ENCODE results near the gene MVD. TPM values are rescaled to one million over a fixed set of nuclear protein-coding genes. Genes with fewer than 3 reads are reported as not detected.

MVD gene
- total RNA-seq, 1 donor from 2014 or later, result 64.4 TPM

DNA sequence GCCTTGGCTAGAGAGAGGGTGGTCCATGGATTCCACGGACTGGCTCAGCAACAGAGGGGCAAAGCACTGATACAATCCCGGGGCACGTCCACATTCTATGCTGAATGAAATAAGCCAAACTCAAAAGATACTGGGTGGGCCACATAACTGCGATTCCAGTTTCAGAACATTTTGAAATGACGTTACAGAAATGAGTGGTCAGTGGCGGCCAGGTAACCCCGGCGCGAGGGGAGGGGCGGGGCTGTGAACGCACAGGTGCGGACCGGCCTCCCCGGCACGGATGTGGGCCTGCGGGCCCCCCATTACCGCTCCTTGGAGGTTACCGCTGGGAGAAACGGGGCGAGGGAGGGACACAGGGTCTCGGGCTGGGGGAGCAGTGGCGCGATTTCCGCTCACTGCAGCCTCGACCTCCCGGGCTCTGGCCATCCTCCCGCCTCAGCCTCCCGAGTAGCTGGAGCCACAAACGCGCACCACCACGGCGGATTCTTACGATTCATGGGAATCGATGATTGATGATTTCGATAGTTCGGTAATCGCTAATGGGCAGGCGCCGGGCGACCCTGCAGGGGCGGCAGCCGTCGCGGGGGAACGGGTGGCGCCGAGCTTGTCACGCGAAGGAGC lies 559 bp downstream of the MVD start:
- intact Hi-C loops (cut with DNase I), result no loop called here
- ATAC-seq (no peak), DNase-seq (ENCODE audit: low spot score) (no peak)

DNA sequence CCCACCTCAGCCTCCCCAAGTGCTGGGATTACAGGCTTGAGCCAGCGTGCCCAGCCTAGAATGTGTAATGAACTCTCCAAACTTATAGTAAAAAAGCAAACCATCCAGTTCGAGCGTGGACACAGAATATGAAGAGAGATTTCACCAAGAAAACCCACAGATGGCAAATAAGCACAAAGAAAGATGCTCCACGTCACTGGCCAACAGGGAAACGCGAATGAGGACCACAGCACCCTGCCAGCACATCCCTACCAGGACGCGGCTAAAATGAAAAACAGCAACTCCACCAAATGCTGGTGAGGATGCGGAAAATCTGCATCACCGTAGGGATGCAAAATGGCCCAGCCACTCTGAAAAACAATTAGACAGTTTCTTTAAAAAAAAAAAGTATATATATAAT lies 1.4 kb downstream of the MVD start:
- DNase-seq (ENCODE audit: low spot score) (no peak), ATAC-seq (no peak)
- intact Hi-C loops (cut with DNase I), result no loop called here

DNA sequence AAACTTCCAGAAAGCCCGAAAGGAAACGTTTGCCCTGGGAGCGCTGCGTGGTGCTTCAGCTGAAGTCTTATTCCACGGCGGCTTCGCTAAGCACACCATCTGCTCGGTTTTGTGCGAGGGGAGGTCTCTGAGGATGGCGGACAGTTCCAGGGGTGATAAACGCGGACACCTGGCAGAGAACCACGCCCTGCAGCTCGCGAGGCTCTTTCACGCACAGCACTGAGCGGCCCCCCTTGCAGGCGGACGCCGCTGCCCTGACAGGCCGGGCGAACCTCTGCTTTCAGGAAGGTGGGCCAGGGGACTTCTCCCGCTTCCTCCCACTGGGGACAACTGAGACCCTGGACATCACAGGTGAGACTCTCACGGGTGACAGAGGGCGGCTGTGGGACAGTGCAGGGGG lies 3.7 kb downstream of the MVD start:
- intact Hi-C loops (cut with DNase I), result no loop called here
- no peak for DNase-seq (ENCODE audit: low spot score)
- ATAC-seq, result no peak

DNA sequence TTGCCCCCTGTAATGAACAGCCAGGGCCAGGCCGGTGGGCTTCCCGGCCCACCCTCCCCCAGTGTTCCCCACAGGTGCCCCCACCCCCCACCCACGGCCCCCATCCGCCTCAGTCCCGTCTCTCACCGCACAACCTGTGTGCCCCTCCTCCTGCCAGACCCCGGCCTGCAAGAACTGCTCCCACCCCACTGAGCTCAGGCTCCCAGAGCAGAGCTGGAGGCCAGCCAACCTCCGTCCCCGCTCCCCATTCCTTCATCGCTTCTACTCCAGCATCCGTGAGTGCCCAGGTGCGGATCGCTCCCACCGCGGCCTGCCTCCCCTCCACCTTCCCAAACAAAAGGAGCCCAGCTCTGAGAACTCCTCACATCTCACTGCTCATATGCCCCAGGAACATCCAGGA lies 4.2 kb downstream of the MVD start:
- no peak for ATAC-seq

DNA sequence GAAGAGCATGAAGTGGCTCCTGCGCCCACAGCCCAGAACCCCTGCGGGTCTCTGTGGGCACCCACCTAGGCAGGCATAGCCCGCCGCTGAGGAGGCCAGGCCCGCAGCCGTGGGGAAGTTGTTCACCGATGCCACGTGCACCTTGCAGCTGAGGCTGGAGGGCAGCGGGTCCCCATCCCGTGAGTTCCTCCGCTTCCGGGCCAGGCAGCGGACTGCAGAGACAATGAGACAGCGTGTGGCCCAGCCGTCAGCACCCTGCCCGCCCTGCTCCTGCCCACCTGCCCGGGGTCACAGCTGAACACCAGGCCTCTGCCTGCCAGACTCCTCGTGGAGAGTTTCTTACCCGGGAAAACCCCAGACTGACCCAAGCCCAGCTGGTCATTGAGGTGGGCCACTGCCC lies 5.5 kb downstream of the MVD start:
- intact Hi-C loops (cut with DNase I), result no loop called here
- DNase-seq (ENCODE audit: low spot score), result no peak
- no peak for ATAC-seq

More for the DNA sequence above, 4.2 kb downstream of the MVD start:
- intact Hi-C loops (cut with DNase I), result no loop called here
- DNase-seq (ENCODE audit: low spot score), result no peak

DNA sequence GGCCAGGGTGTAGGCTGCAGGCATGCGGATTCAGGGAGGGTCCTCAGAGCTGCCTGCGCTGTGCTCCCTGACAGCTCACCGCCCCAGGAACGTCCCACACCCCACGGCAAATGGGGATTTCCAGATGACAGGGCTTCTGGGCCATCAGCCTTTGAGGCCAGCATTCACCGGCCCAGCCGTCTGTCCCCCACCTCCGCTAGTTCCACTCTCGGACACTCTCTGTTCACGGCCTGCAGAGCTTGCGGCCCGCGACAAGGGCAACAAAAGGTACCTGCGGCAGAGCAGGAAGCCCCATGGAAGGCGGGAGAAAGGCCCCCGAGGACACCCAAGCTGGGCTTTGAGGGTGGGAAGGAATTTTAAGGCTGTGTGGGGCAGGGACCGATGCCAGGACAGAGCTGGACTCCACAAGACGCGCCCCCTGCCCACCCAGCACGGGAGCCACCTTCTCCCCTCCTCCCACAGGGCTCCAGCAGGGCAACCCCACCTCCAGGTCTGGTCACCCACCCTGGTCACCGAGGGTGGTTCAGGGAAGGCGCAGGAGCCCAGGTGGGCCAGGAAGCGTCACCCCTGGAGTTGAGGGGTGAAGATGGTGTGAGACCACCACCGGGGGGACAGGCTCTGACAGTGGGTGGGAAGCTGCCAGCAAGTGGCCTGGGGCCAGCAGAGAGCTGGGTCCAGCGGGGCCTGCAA lies 6.5 kb downstream of the MVD start:
- ATAC-seq, result no peak
- no peak for DNase-seq (ENCODE audit: low spot score)
- intact Hi-C loops (cut with DNase I), result no loop called here

DNA sequence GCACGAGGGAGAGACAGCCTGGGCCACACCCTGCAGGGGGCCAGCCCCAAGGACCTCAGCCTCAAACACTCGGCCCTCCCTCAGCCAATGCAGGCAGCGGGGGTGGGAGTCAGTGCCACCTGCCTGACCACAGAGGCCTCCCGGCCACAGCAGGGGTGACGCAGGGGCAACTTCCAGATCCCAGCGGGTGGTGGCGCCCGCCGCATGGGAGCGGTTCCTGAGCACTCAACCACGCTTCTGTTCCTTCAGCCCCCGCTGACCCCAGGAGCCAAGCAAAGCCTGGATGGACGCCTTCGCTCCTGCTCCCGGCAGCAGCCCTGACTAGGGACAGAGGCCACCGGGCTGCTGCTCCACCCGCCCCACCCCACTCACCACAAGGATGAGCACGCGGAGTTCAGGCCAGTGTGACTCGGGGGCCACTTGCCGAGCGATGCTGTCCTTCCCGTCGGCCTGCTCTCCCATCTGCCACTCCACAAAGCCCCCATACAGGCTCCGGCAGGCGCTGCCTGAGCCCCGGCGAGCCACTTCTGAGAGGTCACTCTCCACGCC lies 7.1 kb downstream of the MVD start:
- intact Hi-C loops (cut with DNase I), result no loop called here
- no peak for DNase-seq (ENCODE audit: low spot score)

GRCh38 chr16:88655053-88655732 lies 7.7 kb downstream of the MVD start:
- ATAC-seq, result no peak
- DNase-seq (ENCODE audit: low spot score), result no peak
- intact Hi-C loops (cut with DNase I), result no loop called here

More for the DNA sequence above, 7.1 kb downstream of the MVD start:
- ATAC-seq, result no peak

DNA sequence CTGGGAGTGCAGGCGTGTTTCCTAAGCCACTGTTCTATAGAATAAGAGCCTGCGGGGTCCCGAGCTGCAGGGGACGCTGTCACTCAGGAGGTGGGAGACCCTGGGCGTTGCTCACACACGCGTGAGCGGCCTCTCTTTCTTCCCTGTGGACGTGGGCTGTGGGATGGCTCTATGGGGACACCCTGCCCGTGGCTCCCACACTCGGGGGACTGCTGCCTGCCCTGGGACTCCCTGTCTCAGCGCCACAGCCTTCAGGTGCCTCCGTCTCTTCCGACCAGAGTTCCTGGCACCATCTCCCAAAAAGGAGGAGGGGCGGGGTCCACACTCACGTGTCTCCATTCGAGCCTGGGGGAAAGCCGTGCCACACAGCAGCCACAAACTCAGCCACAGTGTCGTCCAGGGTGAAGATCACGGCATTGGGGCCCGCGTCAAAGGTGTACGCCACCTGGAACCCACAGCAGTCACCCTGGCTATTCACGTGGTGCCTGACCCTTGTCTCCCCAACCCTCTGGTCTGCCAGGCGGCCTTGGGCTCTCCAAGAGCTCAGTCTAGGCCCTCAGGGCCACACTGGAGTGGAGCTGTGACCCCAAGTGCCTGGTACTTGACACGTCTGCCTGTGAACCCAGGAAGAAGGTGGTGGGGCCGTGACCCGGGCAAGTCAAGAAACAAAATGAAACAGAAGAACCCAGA lies 8.4 kb downstream of the MVD start:
- no peak for ATAC-seq
- intact Hi-C loops (cut with DNase I), result no loop called here
- DNase-seq (ENCODE audit: low spot score), result no peak

DNA sequence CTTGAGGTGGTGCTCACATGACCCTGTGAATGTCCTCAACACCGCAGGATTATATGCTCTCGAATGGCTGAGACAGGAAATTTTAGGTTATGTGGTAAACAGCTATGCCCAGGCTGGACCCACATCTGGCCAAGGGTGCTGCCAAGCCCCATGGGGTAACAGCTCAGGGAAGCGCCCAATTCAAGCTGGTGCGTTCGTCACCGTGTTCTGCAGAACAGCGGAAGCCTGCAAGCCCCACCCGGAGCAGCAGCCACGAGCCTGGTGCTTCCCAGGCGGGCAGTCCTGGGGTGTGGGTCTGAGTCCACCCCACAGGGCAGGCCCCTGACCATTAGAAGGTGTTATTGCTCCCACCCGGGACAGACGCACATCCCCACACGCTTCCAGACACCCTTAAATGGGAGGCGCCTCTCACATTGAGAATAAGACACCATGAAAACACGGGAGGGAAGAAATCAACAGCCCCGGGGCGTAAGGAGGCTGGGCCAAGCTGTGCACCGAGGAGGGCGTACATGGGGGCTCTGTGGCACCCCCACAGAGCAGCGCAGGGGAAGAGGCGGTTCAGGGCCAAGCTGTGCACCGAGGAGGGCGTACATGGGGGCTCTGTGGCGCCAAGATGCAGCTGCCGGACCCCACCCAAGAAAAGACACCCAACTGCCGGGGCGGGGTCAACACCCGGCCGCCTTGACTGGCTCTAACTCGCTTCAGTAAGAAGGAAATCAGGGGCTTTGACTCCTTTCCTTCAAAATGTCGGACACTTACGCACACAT lies 9.1 kb downstream of the MVD start:
- ATAC-seq (no peak), DNase-seq (ENCODE audit: low spot score) (no peak)
- intact Hi-C loops (cut with DNase I), result no loop called here

GRCh38 chr16:88653101-88653500 lies 9.8 kb downstream of the MVD start:
- no peak for DNase-seq (ENCODE audit: low spot score)
- intact Hi-C loops (cut with DNase I), result no loop called here
- ATAC-seq, result no peak

DNA sequence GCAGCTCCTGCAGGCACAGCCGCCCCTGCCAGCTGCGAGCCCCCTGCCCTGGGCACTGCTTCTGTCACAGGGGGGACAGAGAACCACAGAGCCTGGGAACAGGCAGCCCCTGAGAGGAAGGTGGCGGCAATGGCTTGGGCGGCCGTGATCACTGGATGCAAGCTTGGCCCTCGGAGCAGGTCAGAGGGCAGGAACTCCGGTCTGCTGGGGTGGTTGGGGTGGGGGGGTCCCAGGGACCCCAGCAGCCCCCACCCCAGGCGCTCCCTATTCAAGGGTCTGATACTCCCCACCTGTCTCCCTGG lies 10.2 kb downstream of the MVD start:
- intact Hi-C loops (cut with DNase I), result no loop called here
- no peak for ATAC-seq
- DNase-seq (ENCODE audit: low spot score), result no peak

DNA sequence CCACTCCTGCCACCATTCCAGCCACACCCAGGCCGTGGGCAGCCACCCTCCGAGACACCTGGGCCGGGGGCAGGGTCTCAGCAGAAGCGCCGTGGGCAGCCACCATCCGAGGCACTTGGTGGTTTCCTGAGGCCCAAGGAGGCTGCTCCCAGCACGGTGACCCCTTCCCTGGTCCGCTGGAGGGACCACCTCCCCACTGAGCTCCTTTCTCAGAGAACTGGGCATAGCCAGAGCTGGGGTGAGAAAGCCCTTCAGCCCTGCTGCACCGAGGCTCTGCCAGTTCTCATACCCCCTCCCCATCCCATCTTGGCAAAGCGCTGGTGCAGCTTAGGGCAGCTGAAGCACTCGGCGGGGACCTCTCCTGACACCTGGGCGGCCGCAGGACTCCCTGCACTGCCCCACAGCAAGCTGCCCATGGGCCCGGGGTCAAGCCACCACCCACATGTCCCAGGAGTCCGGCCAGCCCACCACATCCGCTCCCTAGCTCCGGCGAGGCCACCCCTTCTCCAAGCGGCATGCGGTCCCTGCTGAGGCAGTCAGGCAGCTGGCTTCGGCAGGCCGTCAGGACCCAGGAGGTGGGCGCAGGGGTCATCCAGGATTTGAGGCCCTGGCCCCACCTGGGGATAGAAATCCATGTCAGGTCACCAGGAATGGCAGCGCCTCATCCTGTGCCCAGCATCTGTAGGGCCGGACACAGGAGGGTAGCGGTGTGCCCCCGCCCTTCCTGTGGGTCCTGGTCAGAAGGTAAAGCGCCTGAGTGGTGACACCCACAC lies 10.7 kb downstream of the MVD start:
- ATAC-seq, result no peak
- intact Hi-C loops (cut with DNase I), result no loop called here

GRCh38 chr16:88651276-88651988 lies 11.5 kb downstream of the MVD start:
- intact Hi-C loops (cut with DNase I), result no loop called here
- peak; percentile 31 for ATAC-seq
- DNase-seq (ENCODE audit: low spot score), result no peak

More for the DNA sequence above, 10.7 kb downstream of the MVD start:
- no peak for DNase-seq (ENCODE audit: low spot score)

DNA sequence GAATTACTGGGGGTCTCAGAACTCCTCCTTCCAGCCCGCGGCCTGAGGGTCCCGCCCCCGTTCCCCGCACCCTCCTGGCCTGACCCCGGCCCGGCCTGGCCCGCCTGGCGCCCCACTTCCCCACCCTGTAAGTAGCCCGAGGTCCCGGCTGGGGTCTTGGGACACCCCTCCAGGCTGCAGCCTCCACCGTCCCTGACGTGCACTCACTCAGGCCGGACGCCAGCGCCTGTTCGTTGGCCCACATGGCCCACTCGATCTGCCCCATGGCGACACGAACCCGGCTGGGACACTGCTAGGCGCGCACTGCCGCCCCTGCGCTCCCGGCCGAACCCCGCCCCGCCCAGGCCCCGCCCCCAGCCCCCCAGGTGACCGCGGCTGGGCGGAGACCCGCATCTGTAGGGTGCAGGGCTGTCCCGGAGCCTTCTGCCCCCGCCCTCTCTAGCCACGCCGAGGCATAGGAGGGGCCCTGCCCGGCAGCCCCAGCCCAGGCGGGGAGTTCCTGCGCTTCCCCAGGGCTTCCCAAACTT lies 12.1 kb downstream of the MVD start, which contains the start of gene CYBA:
Gene CYBA (minus strand): TSS at position 305 of the 527 bp plus-strand sequence. CDS start 40 bp downstream, at position 265.
- intact Hi-C loops (cut with DNase I), result no loop called here
- DNase-seq (ENCODE audit: low spot score) (peak; percentile 81), ATAC-seq (peak; percentile 88)

DNA sequence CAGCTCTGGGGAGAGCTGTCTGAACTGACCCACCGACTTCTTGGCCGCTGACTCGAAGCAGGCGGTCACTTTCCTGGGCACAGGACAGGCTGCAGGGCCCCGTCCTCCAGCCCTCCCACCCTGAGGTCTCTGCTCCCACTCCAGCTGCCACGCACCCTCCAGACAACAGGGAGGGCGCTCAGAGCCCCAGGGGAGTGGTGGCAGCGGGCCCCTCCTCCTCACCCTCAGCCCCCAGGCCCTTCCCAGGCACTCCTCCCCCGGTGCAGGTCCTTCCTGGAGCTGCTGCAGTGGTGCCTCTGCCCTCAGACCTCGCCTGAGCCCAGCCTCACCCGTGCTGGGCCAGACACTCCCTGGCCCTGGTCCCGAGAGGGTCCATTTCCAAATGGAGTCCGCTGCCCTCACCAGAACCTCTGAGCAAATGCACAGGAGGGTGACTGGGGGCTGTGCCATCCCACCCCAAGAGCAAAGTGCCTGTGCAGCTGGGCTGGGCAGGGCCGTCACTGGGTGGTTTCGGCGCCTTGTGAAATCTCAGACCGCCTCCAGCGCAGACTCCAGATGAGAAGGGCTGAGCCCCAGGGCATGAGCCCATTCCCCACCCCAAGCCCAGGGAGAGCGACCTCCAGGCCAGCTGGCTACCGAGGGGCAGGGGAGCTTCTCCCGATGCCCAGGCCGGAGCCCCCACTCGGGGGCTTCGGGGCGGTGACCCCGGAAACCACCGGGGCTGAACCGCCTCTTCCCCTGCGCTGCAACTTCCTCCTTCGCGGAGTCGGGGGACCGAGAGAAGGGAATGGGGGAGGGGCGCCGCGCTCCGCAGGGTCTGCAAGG lies 12.8 kb downstream of the MVD start:
- DNase-seq (ENCODE audit: low spot score) (peak; percentile 75), ATAC-seq (peak; percentile 61)
- intact Hi-C loops (cut with DNase I), result no loop called here

All from sciatic nerve (tissue), 2 donors.